ENCODE results near the gene MFN2.
A peak's percentile ranks its signal among the peaks of the same experiment; 100 is the strongest.

Gene MFN2

GRCh38 chr1:12001249-12001917 lies 21.1 kb downstream of the MFN2 start:
- Histone ChIP-seq H2AFZ (ENCODE audit: low read length) (no peak overlapping the region), H3K9ac (ENCODE audit: low read length) (no peak overlapping the region), H3K9me3 (ENCODE audit: low read length) (no peaks in the 10 kb centered on the region), H3K4me3 (ENCODE audit: low read depth, low read length, poor library complexity, severe bottlenecking) (no peak overlapping the region), H3K36me3 (ENCODE audit: insufficient read depth, low read length) (peaks cover 80% of the 10 kb centered on the region), H3K9me2 (ENCODE audit: low read depth, low read length) (no peaks in the 10 kb centered on the region), H3K27me3 (ENCODE audit: insufficient read depth, low read length) (no peaks in the 10 kb centered on the region), H3K79me2 (ENCODE audit: insufficient read depth, low read length) (no peaks in the 10 kb centered on the region), H3K4me2 (ENCODE audit: low read length) (no peak overlapping the region), H3F3A (ENCODE audit: insufficient read depth, low read length) (no peaks in the 10 kb centered on the region), H3K27ac (ENCODE audit: low read depth, low read length, poor library complexity, severe bottlenecking) (no peak overlapping the region), H4K20me1 (ENCODE audit: insufficient read depth, low read length) (no peaks in the 10 kb centered on the region), H3K4me1 (ENCODE audit: insufficient read depth, low read length, severe bottlenecking) (no peaks in the 10 kb centered on the region)
- no peak for TF ChIP-seq EZH2 (IDR thresholded peaks at IDR 0.05; ENCODE audit: borderline replicate concordance, low read length)
- TF ChIP-seq, protein P1, sequence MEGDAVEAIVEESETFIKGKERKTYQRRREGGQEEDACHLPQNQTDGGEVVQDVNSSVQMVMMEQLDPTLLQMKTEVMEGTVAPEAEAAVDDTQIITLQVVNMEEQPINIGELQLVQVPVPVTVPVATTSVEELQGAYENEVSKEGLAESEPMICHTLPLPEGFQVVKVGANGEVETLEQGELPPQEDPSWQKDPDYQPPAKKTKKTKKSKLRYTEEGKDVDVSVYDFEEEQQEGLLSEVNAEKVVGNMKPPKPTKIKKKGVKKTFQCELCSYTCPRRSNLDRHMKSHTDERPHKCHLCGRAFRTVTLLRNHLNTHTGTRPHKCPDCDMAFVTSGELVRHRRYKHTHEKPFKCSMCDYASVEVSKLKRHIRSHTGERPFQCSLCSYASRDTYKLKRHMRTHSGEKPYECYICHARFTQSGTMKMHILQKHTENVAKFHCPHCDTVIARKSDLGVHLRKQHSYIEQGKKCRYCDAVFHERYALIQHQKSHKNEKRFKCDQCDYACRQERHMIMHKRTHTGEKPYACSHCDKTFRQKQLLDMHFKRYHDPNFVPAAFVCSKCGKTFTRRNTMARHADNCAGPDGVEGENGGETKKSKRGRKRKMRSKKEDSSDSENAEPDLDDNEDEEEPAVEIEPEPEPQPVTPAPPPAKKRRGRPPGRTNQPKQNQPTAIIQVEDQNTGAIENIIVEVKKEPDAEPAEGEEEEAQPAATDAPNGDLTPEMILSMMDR (IDR thresholded peaks at IDR 0.05; ENCODE audit: low read length) = peak; percentile 68

GRCh38 chr1:12001996-12002493 lies 21.8 kb downstream of the MFN2 start:
- Histone ChIP-seq H3K4me2 (ENCODE audit: low read length) (no peak overlapping the region), H3K79me2 (ENCODE audit: insufficient read depth, low read length) (no peaks in the 10 kb centered on the region), H2AFZ (ENCODE audit: low read length) (no peak overlapping the region), H3K27ac (ENCODE audit: low read depth, low read length, poor library complexity, severe bottlenecking) (no peak overlapping the region), H3K9me2 (ENCODE audit: low read depth, low read length) (no peaks in the 10 kb centered on the region), H3K9me3 (ENCODE audit: low read length) (no peaks in the 10 kb centered on the region), H3F3A (ENCODE audit: insufficient read depth, low read length) (no peaks in the 10 kb centered on the region), H3K36me3 (ENCODE audit: insufficient read depth, low read length) (peaks cover 83% of the 10 kb centered on the region), H3K4me1 (ENCODE audit: insufficient read depth, low read length, severe bottlenecking) (no peaks in the 10 kb centered on the region), H3K9ac (ENCODE audit: low read length) (no peak overlapping the region), H4K20me1 (ENCODE audit: insufficient read depth, low read length) (no peaks in the 10 kb centered on the region), H3K27me3 (ENCODE audit: insufficient read depth, low read length) (no peaks in the 10 kb centered on the region), H3K4me3 (ENCODE audit: low read depth, low read length, poor library complexity, severe bottlenecking) (no peak overlapping the region)
- no peak for TF ChIP-seq EZH2 (IDR thresholded peaks at IDR 0.05; ENCODE audit: borderline replicate concordance, low read length)
- TF ChIP-seq, protein P1 (IDR thresholded peaks at IDR 0.05; ENCODE audit: low read length) = no peak

GRCh38 chr1:12003762-12004161 lies 23.5 kb downstream of the MFN2 start:
- H3K36me3 ChIP-seq (ENCODE audit: insufficient read depth, low read length) = peaks cover 83% of the 10 kb centered on the region

More at GRCh38 chr1:12003762-12004161, 23.5 kb downstream of the MFN2 start:
- no peaks in the 10 kb centered on the region for H3F3A ChIP-seq (ENCODE audit: insufficient read depth, low read length)
- no peak for TF ChIP-seq EZH2 (IDR thresholded peaks at IDR 0.05; ENCODE audit: borderline replicate concordance, low read length)
- TF ChIP-seq, protein P1 (IDR thresholded peaks at IDR 0.05; ENCODE audit: low read length) = no peak
- H3K4me3 ChIP-seq (ENCODE audit: low read depth, low read length, poor library complexity, severe bottlenecking) = no peak overlapping the region
- no peak overlapping the region for H3K9ac ChIP-seq (ENCODE audit: low read length)
- no peak overlapping the region for H2AFZ ChIP-seq (ENCODE audit: low read length)
- H3K4me2 ChIP-seq (ENCODE audit: low read length) = no peak overlapping the region
- no peaks in the 10 kb centered on the region for H3K9me2 ChIP-seq (ENCODE audit: low read depth, low read length)
- no peaks in the 10 kb centered on the region for H4K20me1 ChIP-seq (ENCODE audit: insufficient read depth, low read length)
- H3K4me1 ChIP-seq (ENCODE audit: insufficient read depth, low read length, severe bottlenecking) = no peaks in the 10 kb centered on the region
- H3K79me2 ChIP-seq (ENCODE audit: insufficient read depth, low read length) = no peaks in the 10 kb centered on the region
- no peak overlapping the region for H3K27ac ChIP-seq (ENCODE audit: low read depth, low read length, poor library complexity, severe bottlenecking)
- H3K27me3 ChIP-seq (ENCODE audit: insufficient read depth, low read length) = no peaks in the 10 kb centered on the region
- H3K9me3 ChIP-seq (ENCODE audit: low read length) = no peaks in the 10 kb centered on the region

Measured in OCI-LY1 (cell line).